ENCODE data around the gene SNCG. TPM values are rescaled to one million over a fixed set of nuclear protein-coding genes. Genes with fewer than 3 reads are reported as not detected.

Gene SNCG
- total RNA-seq, 1 experiment from 2014 or later: 5.5 TPM

- Histone ChIP-seq H3K14ac (ENCODE audit: insufficient read depth, low read length) (no peak overlapping the region), H3K9me3 (ENCODE audit: control insufficient read depth, low read depth, low read length) (peaks cover 6% of the 10 kb centered on the region)
- no peak overlapping the region for H3K4me3 Mint-ChIP-seq
These were observed 7.1 kb upstream of the SNCG start for GRCh38 chr10:86951184-86951761.

More at GRCh38 chr10:86951184-86951761, 7.1 kb upstream of the SNCG start:
- no peaks in the 10 kb centered on the region for H4K20me1 ChIP-seq (ENCODE audit: control insufficient read depth, insufficient read depth, insufficient read length)
- H2BK120ac ChIP-seq (ENCODE audit: low read depth, low read length, poor library complexity, severe bottlenecking): no peak overlapping the region
- peaks cover 16 to 29% (median 20%) of the 10 kb centered on the region in 3 experiments for H3K36me3 Mint-ChIP-seq (ENCODE audit: insufficient read depth in 1 of 3, low read depth in 3 of 3)
- no peaks in the 10 kb centered on the region for H3K27me3 ChIP-seq (ENCODE audit: insufficient read depth, low read length)
- no peak overlapping the region for H3T11ph ChIP-seq (ENCODE audit: low read length)
- H3K18ac ChIP-seq (ENCODE audit: insufficient read length, low read depth, low read length): no peak overlapping the region
- H4K91ac ChIP-seq (ENCODE audit: insufficient read length, low read depth, low read length): no peak overlapping the region
- H3K9me3 Mint-ChIP-seq: peaks cover 22 to 32% of the 10 kb centered on the region in 2 experiments
- H2BK12ac ChIP-seq (ENCODE audit: insufficient read length, low read depth, low read length): no peak overlapping the region
- H3K9ac ChIP-seq (ENCODE audit: extremely low read depth, insufficient read length, low read length): no peak overlapping the region
- H4K8ac ChIP-seq (replicated peaks; ENCODE audit: insufficient read length, low read depth, low read length): no peak overlapping the region
- peaks cover 40 to 42% of the 10 kb centered on the region in 2 experiments for H3K4me1 Mint-ChIP-seq
- DNase-seq: no peak
- H4K5ac ChIP-seq (ENCODE audit: insufficient read length, low read depth, low read length): no peak overlapping the region
- H2AFZ ChIP-seq (ENCODE audit: low read length): no peak overlapping the region
- H3K27ac ChIP-seq (ENCODE audit: insufficient read length, low read depth, low read length): no peak overlapping the region
- no peak overlapping the region for H3K4ac ChIP-seq (ENCODE audit: low read depth, low read length)
- peaks cover 8% of the 10 kb centered on the region for H3K27me3 Mint-ChIP-seq (ENCODE audit: low read depth)
- peaks cover 15% of the 10 kb centered on the region; the same call in 1 of the 2 replicates for H3K4me1 ChIP-seq (ENCODE audit: insufficient read depth, low read length)
- H3K27ac Mint-ChIP-seq: no peak overlapping the region
- no peak overlapping the region for H2AK5ac ChIP-seq (ENCODE audit: insufficient read length, low read length)
- H2BK20ac ChIP-seq (ENCODE audit: low read depth, low read length, poor library complexity, severe bottlenecking): no peak overlapping the region
- H3K23ac ChIP-seq (ENCODE audit: insufficient read length, low read depth, low read length): no peak overlapping the region
- no peak overlapping the region for H2BK5ac ChIP-seq (ENCODE audit: insufficient read length, low read length)
- H3K56ac ChIP-seq (ENCODE audit: insufficient read length, low read depth, low read length): no peak overlapping the region
- H3K4me2 ChIP-seq (ENCODE audit: insufficient read depth, insufficient read length, low read length): no peak overlapping the region
- H3K23me2 ChIP-seq (ENCODE audit: insufficient read length, low read depth, low read length, poor library complexity, severe bottlenecking): no peaks in the 10 kb centered on the region
- TF ChIP-seq CTCF (conservative IDR thresholded peaks at IDR 0.05): no peak
- H3K79me1 ChIP-seq (ENCODE audit: insufficient read depth, low read depth, low read length, poor library complexity, severe bottlenecking): no peaks in the 10 kb centered on the region
- no peak overlapping the region for H2BK15ac ChIP-seq (ENCODE audit: low read depth, low read length)
- no peaks in the 10 kb centered on the region for H3K79me2 ChIP-seq (ENCODE audit: insufficient read depth, low read length)
